Kidney epithelial cell (primary cell): Measurements from ENCODE around the gene TSPAN31. TPM values are rescaled to one million over a fixed set of nuclear protein-coding genes. Genes with fewer than 3 reads are reported as not detected.

Source experiments
- DNase-seq: peaks from one replicate; pipeline ENCODE4 v3.0.0-alpha.2; 2010; ENCODE audit warnings: low read depth
- H3K27me3 ChIP-seq: 2 replicates; pipeline ENCODE4 v1.6.0; 2011; ENCODE audit warnings: low read length; ENCODE audit not compliant: control insufficient read depth, insufficient read depth
- H3K36me3 ChIP-seq: 2 replicates; pipeline ENCODE4 v1.5.1; 2011; ENCODE audit warnings: low read length; ENCODE audit not compliant: control insufficient read depth, insufficient read depth
- H3K4me3 ChIP-seq: 2 replicates; pipeline ENCODE4 v1.5.1; 2011; ENCODE audit warnings: low read depth, mild to moderate bottlenecking, control low read depth, low read length
- total RNA-seq: library from RNA; depleted of rRNA; stranded (reverse); fragments of >200 nt; gene quantifications from 2 replicates; pipeline ENCODE4 v1.2.3, GENCODE V29; 2015
- TF ChIP-seq, protein P1 (sequence below): IDR thresholded peaks from 2 replicates; pipeline ENCODE4 v1.5.1; 2011; ENCODE audit warnings: mild to moderate bottlenecking, moderate library complexity, low read length, control low read depth, inconsistent platforms; ENCODE audit not compliant: insufficient read depth, poor library complexity, severe bottlenecking

Gene TSPAN31
- total RNA-seq, 1 donor from 2014 or later = 77.1 TPM

DNA sequence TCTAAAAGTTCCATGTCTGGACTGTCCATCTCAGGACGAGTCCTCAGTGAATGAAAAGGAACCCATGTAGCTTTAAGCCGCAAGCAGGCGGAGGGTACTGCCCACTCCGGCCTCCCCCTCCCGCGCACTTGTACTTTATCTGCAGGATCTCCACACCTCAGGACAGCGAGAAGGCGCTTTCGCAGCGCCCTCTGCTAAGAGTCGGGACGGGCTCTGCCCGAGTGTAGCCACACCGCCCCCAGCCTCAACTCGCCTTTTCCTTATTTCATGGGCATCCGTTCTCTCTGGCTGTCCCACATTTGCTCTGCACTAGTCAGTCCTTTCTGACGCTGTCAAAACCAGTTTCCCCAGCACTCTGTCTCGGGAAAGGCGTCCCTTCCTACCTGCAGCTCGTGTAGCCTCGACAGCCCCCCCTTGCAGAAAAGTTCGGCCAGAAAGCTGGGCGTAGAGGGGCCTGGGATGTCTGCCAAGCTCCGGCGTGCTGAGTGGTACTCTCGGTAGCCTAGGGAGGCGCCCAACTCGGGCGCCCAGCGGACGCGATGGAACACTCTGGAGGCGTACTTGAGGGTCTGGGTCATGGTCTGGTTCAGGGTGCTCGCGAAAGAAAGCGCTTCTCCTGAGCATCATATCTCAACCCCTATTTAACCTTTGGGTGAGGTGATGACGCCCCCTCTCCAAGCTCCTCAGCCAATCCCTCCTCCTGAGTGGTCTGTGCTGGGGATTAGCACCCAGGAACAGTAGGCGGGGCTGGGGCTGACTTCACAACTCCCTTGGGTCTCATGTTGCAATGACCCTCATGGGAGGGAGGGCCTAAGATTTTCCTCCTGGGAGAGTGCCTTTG, 21.8 kb downstream of the TSPAN31 start, which contains the start of gene CYP27B1:
TSS of gene CYP27B1 (minus strand) at position 615 of the 841 bp plus-strand sequence. CDS start at position 578, 37 bp downstream.
- Histone ChIP-seq H3K27me3 (peaks cover 29% of the 10 kb centered on the region), H3K4me3 (peak within 1 kb of the TSS; percentile 10), H3K36me3 (no peaks in the 10 kb centered on the region)
- TF ChIP-seq, protein P1, sequence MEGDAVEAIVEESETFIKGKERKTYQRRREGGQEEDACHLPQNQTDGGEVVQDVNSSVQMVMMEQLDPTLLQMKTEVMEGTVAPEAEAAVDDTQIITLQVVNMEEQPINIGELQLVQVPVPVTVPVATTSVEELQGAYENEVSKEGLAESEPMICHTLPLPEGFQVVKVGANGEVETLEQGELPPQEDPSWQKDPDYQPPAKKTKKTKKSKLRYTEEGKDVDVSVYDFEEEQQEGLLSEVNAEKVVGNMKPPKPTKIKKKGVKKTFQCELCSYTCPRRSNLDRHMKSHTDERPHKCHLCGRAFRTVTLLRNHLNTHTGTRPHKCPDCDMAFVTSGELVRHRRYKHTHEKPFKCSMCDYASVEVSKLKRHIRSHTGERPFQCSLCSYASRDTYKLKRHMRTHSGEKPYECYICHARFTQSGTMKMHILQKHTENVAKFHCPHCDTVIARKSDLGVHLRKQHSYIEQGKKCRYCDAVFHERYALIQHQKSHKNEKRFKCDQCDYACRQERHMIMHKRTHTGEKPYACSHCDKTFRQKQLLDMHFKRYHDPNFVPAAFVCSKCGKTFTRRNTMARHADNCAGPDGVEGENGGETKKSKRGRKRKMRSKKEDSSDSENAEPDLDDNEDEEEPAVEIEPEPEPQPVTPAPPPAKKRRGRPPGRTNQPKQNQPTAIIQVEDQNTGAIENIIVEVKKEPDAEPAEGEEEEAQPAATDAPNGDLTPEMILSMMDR = no peak
- no peak for DNase-seq

DNA sequence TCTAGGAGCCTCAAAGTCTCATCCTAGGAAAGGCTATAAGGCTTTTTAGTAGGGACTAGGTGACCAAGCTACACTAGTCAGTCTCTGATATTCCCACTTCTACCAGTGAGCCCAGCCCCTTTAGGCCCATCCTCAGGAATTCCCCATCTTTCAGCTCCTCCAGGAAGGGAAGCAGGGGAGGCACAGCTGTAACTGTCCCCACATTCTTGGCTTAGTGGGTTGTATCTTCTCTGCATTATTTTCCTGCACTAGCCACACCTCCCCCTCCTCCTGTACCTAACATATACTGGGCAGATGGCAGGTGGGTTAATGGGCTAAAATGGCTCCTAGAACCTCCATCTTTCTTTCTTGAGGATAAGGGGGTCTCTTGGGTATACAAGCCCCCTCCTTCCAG, 22.5 kb downstream of the TSPAN31 start:
- TF ChIP-seq, protein P1 = no peak
- Histone ChIP-seq H3K36me3 (no peaks in the 10 kb centered on the region), H3K4me3 (no peak overlapping the region), H3K27me3 (peaks cover 29% of the 10 kb centered on the region)
- DNase-seq = no peak

DNA sequence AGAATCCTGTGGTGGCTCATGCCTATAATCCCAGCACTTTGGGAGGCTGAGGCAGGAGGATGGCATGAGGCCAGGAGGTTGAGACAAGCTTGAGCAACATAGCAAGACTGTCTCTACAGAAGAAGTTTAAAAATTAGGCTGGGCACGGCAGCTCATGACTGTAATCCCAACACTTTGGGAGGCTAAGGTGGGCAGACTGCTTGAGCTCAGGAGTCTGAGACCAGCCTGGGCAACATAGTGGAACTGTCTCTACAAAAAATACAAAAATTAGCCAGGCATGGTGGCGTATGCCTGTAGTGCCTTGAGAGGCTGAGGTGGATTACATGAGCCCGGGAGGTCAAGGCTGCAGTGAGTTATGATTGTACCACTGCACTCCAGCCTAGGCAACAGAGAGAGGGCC, 23.0 kb downstream of the TSPAN31 start:
- DNase-seq = no peak
- Histone ChIP-seq H3K27me3 (peaks cover 29% of the 10 kb centered on the region), H3K4me3 (no peak overlapping the region), H3K36me3 (no peaks in the 10 kb centered on the region)
- TF ChIP-seq, protein P1 = no peak

DNA sequence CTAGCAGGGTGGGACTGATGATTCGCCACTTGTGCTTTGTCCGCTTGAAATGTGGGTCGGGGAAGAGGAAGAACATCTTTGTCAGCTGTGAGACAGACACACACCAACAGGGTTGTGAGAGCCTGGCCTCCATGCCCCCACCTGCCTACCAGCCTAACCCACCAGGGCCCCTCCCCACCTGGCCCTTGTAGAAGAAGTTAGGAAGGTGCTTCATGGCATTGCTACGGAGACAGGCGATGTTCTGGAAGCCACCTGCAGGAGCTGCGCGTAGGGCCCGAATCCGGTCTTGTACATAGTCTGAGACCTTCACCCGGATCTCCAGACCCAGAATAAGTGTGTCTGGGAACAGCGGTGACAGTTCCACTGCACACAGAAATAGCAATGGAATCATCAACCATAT, 24.8 kb downstream of the TSPAN31 start:
- TF ChIP-seq, protein P1 = no peak
- Histone ChIP-seq H3K36me3 (no peaks in the 10 kb centered on the region), H3K4me3 (no peak overlapping the region), H3K27me3 (peaks cover 18% of the 10 kb centered on the region)
- DNase-seq = no peak

DNA sequence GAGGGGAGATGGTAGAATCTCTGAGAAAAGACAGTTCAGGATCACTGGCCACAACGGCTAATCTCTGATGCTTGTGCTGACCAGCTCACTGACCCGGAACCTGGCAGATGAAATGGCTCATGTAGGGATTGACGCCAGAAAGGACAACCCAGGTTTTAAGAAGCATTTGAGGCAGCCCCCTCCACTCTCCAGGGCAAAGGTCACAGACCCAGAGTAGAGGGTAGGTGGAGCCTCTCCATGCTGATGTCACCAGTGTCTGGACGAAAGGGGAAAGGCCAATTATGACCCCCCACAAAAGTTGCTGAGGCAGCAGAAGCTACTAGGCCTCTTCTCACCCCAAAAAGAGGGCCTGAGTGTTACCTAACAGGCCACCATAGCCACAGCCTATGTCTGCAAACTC, 25.9 kb downstream of the TSPAN31 start:
- peaks cover 7% of the 10 kb centered on the region for H3K27me3 ChIP-seq
- H3K4me3 ChIP-seq = no peak overlapping the region
- TF ChIP-seq, protein P1 = no peak
- DNase-seq = no peak
- no peaks in the 10 kb centered on the region for H3K36me3 ChIP-seq

DNA sequence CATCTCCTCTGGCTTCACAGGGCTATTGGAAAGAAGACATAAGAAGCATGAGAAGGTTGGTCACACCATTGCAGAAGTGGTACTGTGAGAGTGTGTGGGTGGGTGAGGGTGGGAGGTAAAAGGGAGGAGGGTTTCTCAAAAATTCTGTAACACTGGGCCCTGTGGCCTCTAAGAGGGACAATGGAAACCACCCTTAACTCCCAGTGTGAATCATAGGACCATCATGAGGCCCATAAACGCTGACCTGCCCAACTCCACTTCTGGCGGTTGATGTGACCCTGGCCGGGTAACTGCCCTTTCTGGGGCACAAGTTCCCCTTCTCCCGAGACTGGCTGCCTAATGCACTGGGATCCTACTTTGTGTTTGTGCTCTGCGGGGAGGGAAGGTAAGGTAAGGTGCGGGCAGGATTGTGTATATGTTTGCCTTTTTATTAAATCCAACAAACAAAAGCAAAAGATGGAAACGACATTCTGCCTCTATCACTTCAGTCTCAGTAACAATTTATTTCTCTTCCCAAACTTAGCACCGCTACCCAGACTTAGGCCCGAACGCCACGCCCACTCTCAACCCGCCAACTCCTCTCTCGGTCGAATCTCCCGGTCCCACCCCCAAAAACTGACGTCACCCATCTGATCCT, 26.5 kb downstream of the TSPAN31 start:
- TF ChIP-seq, protein P1 = no peak
- no peak for DNase-seq
- Histone ChIP-seq H3K4me3 (peak overlapping the region; percentile 70), H3K36me3 (no peaks in the 10 kb centered on the region), H3K27me3 (peaks cover under 1% of the 10 kb centered on the region)
